ENCODE data around the gene SIL1.

DNA sequence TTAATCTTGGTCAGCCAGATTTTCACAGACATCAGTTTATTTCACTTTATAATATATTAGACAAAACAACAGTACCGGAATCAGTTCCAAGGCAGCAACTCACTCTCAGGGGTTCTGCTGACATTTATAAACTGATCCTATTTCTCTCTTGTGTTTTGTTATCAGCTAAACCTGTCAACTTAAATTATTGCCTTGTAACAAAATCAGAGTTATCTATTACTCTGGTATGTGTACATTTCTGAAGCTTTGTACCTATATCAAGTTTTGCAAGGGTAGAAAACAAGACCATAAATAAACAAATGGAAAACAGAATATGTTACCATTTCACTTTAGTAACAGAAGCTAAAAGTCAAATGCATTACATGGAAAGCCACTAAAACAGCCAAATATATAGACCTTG, 122.1 kb downstream of the SIL1 start:
- TF ChIP-seq CHD7 (IDR thresholded peaks at IDR 0.05; ENCODE audit: insufficient replicate concordance, low read length) (no peak), HDAC6 (IDR thresholded peaks at IDR 0.05; ENCODE audit: low read depth, low read length) (no peak), CHD1 (IDR thresholded peaks at IDR 0.05; ENCODE audit: low read depth, low read length) (no peak), POLR2A (IDR thresholded peaks at IDR 0.05; ENCODE audit: control extremely low read depth in 1 of 2, low read depth in 2 of 2, low read length in 2 of 2) (no peak), CTCF (IDR thresholded peaks at IDR 0.05; ENCODE audit: control extremely low read depth in 1 of 3, insufficient read depth in 1 of 3, low read depth in 1 of 3, low read length in 3 of 3) (no peak), SIN3A (conservative IDR thresholded peaks at IDR 0.05 in 1 of 2, IDR thresholded peaks at IDR 0.05 in 1 of 2; ENCODE audit: low read depth in 1 of 2, low read length in 2 of 2) (no peak), MAFK (IDR thresholded peaks at IDR 0.05; ENCODE audit: low read depth, low read length) (no peak), EZH2 (IDR thresholded peaks at IDR 0.05; ENCODE audit: low read depth, low read length, severe bottlenecking) (no peak), EGR1 (IDR thresholded peaks at IDR 0.05; ENCODE audit: borderline replicate concordance, low read depth, low read length) (no peak), EP300 (IDR thresholded peaks at IDR 0.05; ENCODE audit: borderline replicate concordance in 1 of 2, low read depth in 2 of 2, low read length in 2 of 2) (no peak), RAD21 (IDR thresholded peaks at IDR 0.05 in 1 of 2, conservative IDR thresholded peaks at IDR 0.05 in 1 of 2; ENCODE audit: low read depth in 2 of 2, low read length in 2 of 2) (no peak)
- TF ChIP-seq, protein P1, sequence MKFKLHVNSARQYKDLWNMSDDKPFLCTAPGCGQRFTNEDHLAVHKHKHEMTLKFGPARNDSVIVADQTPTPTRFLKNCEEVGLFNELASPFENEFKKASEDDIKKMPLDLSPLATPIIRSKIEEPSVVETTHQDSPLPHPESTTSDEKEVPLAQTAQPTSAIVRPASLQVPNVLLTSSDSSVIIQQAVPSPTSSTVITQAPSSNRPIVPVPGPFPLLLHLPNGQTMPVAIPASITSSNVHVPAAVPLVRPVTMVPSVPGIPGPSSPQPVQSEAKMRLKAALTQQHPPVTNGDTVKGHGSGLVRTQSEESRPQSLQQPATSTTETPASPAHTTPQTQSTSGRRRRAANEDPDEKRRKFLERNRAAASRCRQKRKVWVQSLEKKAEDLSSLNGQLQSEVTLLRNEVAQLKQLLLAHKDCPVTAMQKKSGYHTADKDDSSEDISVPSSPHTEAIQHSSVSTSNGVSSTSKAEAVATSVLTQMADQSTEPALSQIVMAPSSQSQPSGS (IDR thresholded peaks at IDR 0.05; ENCODE audit: low read length) = no peak
